WERI-Rb-1 (cell line): ENCODE measurements around the gene FAM53A.

ENCODE experiments used
- DNase-seq: peaks from one replicate; pipeline ENCODE4 v3.0.0-alpha.2; 2020
- H3K27ac ChIP-seq: fragments of 250-450 bp; sonication (Bioruptor Pico); 2 replicates; pipeline ENCODE4 v1.5.1; 2020; ENCODE audit warnings: mild to moderate bottlenecking, moderate library complexity
- H3K27me3 ChIP-seq: fragments of 250-450 bp; sonication (Bioruptor Pico); 2 replicates; pipeline ENCODE4 v1.5.1; 2021; ENCODE audit warnings: mild to moderate bottlenecking, low read depth, moderate library complexity; ENCODE audit not compliant: insufficient read depth, severe bottlenecking
- H3K36me3 ChIP-seq: fragments of 250-450 bp; sonication (Bioruptor Pico); 2 replicates; pipeline ENCODE4 v1.5.1; 2020; ENCODE audit warnings: mild to moderate bottlenecking, moderate library complexity
- H3K4me3 ChIP-seq: 2 replicates; pipeline ENCODE4 v1.5.1; 2011; ENCODE audit warnings: low read depth, mild to moderate bottlenecking, control low read depth, low read length
- H3K9me3 ChIP-seq: fragments of 250-450 bp; sonication (Bioruptor Pico); 2 replicates; pipeline ENCODE4 v1.5.1; 2021; ENCODE audit warnings: mild to moderate bottlenecking, moderate library complexity; ENCODE audit not compliant: severe bottlenecking
- TF ChIP-seq, protein P1 (sequence below): IDR thresholded peaks from 2 replicates; pipeline ENCODE4 v1.5.1; 2011; ENCODE audit warnings: low read depth, mild to moderate bottlenecking, control low read depth, inconsistent platforms, low read length

Gene FAM53A, protein sequence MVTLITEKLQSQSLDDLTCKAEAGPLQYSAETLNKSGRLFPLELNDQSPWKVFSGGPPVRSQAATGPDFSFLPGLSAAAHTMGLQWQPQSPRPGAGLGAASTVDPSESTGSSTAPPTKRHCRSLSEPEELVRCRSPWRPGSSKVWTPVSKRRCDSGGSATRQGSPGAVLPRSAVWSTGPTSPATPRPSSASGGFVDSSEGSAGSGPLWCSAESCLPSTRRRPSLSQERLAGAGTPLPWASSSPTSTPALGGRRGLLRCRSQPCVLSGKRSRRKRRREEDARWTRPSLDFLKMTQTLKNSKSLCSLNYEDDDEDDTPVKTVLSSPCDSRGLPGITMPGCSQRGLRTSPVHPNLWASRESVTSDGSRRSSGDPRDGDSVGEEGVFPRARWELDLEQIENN

DNA sequence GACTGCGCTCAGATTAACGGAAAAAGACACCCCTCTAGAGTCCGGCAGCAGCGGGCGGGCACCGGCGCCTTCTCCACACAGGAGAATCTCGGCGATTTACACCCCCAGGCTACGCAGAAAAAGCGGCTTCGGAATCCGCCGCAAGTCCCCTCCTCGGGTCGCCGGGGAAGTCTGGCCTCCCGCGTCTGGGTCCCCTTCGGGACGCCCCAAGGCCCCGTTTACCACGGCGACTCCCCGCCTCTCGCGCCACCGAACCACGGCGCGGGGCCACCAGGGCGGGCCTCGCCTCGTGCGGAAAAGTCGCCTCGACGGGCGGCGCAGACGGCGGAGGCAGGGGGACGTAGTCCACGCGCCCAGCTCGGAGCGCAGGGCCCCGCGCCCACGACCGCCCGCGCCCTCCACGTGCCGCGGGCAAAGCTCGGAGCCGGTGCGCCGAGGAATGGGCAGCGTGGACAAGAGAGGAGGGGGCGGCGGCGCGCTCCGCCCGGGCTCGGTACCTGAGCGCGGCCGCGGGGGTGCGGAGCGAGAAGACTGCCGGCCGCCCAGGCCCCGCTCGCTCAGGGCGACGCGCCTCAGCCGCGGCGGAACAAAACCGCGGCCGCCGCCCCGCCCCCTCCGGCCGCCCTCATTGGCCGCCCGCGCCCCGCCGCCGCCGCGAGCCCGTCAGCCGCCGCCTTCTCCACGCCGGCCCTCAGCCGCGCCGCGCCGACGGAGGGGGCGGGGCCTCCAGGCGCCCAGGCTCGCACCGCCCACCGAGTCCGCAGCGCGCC, at the start of gene FAM53A:
Gene FAM53A, minus strand, starts transcription at position 578 of the 770 bp plus-strand sequence. CDS start 15,572 bp downstream, outside the sequence.
- TF ChIP-seq, protein P1, sequence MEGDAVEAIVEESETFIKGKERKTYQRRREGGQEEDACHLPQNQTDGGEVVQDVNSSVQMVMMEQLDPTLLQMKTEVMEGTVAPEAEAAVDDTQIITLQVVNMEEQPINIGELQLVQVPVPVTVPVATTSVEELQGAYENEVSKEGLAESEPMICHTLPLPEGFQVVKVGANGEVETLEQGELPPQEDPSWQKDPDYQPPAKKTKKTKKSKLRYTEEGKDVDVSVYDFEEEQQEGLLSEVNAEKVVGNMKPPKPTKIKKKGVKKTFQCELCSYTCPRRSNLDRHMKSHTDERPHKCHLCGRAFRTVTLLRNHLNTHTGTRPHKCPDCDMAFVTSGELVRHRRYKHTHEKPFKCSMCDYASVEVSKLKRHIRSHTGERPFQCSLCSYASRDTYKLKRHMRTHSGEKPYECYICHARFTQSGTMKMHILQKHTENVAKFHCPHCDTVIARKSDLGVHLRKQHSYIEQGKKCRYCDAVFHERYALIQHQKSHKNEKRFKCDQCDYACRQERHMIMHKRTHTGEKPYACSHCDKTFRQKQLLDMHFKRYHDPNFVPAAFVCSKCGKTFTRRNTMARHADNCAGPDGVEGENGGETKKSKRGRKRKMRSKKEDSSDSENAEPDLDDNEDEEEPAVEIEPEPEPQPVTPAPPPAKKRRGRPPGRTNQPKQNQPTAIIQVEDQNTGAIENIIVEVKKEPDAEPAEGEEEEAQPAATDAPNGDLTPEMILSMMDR: no peak
- Histone ChIP-seq H3K4me3 (peak within 1 kb of the TSS; percentile 6; the same call in 1 of the 2 replicates), H3K27ac (no peak within 1 kb of the TSS), H3K9me3 (no peaks in the 10 kb centered on the region), H3K36me3 (0 out of 2 replicates have a peak, but pooled peaks cover 3% of the 10 kb centered on the region), H3K27me3 (no peaks in the 10 kb centered on the region)
- peak; percentile 25 for DNase-seq

DNA sequence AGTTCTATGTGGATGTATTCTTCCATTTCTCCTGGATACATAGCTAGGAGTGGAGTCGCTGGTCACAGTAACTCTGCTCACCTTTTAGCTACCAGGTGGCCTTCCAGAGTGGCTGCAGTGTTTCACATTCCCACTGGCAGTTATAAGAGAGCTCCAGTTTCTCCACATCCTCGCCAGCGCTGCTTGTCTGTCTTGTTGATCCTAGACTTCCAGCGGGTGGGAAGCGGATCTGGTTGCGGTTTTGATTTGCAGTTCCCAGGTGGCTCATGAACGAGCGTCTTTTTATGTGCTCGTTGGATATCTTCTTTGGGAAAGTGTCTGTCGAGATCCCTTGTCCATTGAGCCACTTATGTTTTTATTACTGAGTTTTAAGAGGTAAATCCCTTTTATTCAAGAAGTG, 48.8 kb upstream of the FAM53A start:
- peaks cover 97% of the 10 kb centered on the region for H3K36me3 ChIP-seq

DNA sequence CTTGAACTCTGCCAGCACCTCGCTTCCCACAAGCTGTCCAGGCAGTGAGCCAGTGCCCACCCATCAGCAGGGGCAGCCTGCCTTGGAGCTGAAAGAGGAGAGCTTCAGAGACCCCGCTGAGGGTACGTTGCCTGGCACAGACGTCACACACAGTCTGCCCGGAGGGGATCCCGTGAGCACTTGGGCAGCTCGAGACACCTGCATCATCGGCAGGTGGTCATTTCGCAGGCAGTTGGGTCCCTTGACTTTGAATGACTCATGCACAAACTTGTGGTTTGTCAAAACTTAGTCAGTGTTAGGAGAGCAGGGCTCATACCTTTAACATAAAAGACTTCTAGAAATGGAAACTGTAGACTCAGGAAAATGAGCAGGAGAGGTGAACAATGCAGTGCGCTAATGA, 47.1 kb upstream of the FAM53A start:
- no peak for DNase-seq
- Histone ChIP-seq H3K4me3 (no peak overlapping the region), H3K27ac (no peak overlapping the region), H3K9me3 (peaks cover 4% of the 10 kb centered on the region), H3K36me3 (peaks cover 97% of the 10 kb centered on the region), H3K27me3 (no peaks in the 10 kb centered on the region)
- TF ChIP-seq, protein P1: no peak

More for the DNA sequence above, 48.8 kb upstream of the FAM53A start:
- H3K9me3 ChIP-seq: peaks cover 14% of the 10 kb centered on the region
- TF ChIP-seq, protein P1: no peak
- DNase-seq: no peak
- H3K27ac ChIP-seq: no peak overlapping the region
- no peaks in the 10 kb centered on the region for H3K27me3 ChIP-seq
- H3K4me3 ChIP-seq: no peak overlapping the region

DNA sequence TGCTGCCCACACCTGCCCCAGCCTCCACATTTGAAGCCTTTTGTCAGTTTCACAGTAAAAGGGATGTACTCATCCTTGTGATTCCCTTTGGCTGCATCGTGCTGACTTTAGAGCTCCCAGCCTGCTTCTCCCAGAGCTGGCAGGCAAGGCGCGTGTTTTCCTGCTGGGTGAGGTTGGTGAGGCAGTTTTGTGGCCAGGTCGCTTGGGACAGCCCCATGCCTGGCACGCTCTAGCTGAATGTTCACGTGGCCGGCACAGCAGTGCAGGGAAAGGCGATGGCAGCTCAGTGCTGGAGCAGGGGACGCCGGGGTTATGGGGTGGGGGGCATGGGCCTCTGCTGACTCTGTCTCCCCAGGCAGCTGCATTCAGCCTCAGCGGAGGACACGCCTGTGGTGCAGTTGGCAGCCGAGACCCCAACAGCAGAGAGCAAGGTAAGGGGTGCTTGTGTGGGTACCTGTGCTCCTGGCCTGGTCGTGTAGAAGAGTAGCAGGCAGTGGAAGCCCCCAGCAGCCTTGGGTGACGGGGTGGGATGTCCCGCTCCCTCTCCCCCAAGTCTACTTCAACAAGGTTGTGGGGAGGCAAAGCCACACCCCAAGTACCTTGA, 46.5 kb upstream of the FAM53A start:
- Histone ChIP-seq H3K27ac (no peak overlapping the region), H3K36me3 (peaks cover 97% of the 10 kb centered on the region)
- no peak for DNase-seq

More for the DNA sequence above, 46.5 kb upstream of the FAM53A start:
- no peaks in the 10 kb centered on the region for H3K9me3 ChIP-seq
- H3K27me3 ChIP-seq: no peaks in the 10 kb centered on the region
- no peak overlapping the region for H3K4me3 ChIP-seq
- TF ChIP-seq, protein P1: no peak
